HS-27A (cell line): ENCODE data around the gene CEP63.
"Not testable (repeated sequence)": the region's sequence is repeated elsewhere in the genome, so short reads cannot be mapped to it uniquely, and the experiment has no call there.

Experiments
- DNase-seq: peaks from one replicate; pipeline ENCODE4 v3.0.0-alpha.2; 2012; ENCODE audit warnings: low read depth, missing footprints

The CEP63 gene

GRCh38 chr3:134516905-134517304 is 31.0 kb downstream of the CEP63 start:
- DNase-seq, result no peak

DNA sequence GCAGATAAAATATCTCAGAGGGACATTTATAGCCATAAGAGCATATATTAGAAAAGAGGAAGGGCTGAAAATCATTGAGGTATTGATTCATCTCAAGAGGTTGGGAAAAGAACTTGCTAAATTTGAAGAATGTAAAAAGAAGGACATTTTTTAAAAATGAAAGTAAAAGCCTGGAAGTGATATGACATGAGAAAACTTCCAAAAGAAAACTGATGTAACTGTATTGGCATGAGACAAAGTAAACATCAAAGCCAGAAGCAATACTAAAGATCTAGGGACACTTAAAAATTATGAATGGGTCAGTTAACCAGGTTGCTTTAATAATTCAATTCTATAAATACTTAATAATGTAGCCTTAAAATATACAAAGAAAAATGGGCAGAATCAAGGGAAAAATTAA is 31.9 kb downstream of the CEP63 start:
- DNase-seq, result no peak

DNA sequence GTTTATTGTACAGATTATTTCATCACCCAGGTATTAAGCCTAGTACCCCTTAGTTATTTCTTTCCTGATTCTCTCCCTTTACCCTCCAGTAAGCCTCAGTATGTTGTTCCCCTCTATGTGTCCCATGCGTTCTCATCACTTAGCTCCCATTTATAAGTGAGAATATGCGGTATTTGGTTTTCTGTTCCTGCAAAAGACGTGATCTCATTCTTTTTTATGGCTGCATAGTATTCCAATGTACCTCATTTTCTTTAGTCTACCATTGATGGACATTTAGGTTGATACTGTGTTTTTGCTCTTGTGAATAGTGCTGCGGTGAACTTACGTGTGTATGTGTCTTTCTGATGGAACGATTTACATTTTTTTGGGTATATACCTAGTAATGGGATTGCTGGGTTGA is 36.7 kb downstream of the CEP63 start:
- no peak for DNase-seq

GRCh38 chr3:134525293-134525692 is 39.4 kb downstream of the CEP63 start:
- DNase-seq, result no peak

- DNase-seq, result no peak
These were observed 40.5 kb downstream of the CEP63 start for GRCh38 chr3:134526319-134526718.

DNA sequence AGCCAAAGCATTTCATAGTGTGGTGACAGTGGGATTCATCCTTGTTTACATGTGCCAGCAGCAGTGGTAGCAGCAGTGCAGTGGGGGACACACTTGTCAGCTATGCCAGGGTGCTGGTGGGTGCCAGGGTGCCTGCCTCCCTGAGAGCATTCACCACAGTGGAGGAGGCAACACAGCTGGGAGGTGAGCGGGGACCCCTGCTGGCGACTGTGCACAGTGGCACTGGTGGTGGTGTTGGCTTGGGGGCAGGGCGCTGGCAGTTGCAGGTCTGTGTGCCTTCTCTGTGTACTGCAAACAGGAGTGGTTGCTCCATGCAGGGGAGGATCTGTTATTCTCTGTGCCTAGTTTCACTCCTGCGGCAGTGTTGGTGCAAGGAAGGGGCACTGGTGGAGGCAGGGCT is 41.2 kb downstream of the CEP63 start:
- no peak for DNase-seq

GRCh38 chr3:134527538-134528186 is 41.8 kb downstream of the CEP63 start:
- DNase-seq, result no peak

- DNase-seq, result no peak
These were observed 47.6 kb downstream of the CEP63 start for GRCh38 chr3:134533493-134533892.

DNA sequence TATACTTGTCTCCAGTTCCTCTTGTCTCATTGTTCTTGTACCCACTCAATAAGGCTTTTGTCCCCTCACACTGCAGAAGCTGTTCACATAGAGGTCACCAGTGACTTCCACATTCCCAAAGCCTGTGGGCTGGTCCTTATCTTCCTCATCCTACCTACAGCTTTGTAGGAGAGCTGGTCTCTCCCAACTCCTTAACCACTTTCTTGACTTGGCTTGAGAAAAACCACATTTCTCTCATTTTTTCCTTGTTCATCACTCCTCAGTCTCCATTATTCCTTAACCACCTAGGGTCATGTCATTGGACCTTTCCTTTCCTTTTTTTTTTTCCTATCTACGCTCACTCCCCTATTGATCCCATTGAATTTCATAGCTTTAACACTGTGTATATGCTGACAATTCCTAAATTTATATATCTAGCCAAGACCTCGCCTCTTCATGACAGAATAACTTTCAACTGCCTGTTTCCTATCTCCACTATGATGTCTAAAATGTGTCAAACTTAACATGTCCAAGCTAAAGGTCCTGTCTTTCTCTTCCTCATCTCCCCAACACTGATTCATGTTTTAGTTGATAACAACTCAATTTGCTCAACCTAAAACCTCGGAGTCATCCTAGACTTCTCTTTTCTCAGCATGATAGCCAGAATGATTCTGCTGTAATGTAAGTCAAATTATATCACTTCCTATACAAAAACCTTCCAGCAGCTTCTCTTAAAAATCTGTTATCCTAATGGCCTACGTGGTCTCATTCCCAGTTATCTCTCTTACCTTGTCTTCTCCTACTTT is 49.5 kb downstream of the CEP63 start:
- no peak for DNase-seq

GRCh38 chr3:134536781-134537180 is 50.9 kb downstream of the CEP63 start:
- no peak for DNase-seq

GRCh38 chr3:134542287-134542958 is 56.6 kb downstream of the CEP63 start:
- DNase-seq, result no peak

- no peak for DNase-seq
These were observed 57.3 kb downstream of the CEP63 start for GRCh38 chr3:134543113-134543512.

DNA sequence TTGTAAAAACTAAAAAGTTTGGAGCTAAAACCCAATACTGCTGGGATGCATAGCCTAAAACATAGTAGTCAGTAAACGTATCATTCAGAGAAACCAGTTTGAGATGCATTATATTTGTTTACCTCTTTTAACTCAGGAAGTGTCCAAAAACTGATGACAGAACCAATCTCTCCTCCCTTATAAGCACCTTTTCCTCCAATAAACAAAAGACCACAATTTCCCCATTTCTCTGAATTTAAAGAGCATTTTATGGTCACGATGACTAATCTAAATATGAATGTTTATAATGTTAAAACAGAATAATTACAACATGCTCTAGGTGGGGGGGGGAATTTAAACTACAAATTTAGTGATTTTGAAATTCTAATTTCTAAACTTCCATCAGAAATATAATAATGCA is 58.5 kb downstream of the CEP63 start:
- no peak for DNase-seq

DNA sequence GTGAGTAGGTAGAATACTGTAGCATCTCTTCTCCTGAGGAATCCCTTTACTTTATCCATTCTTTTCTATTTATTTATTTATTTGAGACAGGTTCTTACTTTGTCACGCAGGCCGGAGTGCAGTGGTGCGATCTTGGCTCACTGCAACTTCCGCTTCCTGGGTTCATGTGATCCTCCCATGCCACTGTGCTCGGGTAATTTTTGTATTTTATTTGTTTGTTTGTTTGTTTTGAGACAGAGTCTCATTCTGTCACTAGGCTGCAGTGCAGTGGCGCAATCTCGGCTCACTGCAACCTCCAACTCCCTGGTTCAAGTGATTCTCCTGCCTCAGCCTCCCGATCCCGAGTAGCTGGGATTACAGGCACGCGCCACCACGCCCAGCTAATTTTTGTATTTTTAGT is 58.9 kb downstream of the CEP63 start:
- not testable (repeated sequence) for DNase-seq

DNA sequence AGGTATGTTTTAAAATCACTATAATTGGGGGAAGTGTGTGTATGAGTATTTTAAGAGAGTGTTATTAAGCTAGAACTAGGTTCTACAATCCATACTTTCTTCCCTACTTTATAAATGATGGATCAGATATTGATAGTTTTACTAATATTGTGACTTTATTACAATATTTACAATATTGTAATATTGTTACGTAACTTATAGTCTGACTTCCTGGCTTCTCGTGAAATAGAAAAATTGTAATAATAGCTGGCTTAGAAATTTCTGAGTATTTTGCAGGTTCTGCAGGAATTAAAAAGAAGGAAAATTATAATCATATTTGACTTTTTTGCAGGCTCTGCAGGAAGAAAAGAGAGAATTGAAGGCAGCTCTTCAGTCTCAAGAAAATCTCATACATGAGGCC is 60.0 kb downstream of the CEP63 start:
- DNase-seq, result no peak

GRCh38 chr3:134552784-134553183 is 66.9 kb downstream of the CEP63 start:
- no peak for DNase-seq

GRCh38 chr3:134559591-134559990 is 73.7 kb downstream of the CEP63 start:
- DNase-seq, result no peak

GRCh38 chr3:134562055-134562454 is 76.2 kb downstream of the CEP63 start:
- no peak for DNase-seq

DNA sequence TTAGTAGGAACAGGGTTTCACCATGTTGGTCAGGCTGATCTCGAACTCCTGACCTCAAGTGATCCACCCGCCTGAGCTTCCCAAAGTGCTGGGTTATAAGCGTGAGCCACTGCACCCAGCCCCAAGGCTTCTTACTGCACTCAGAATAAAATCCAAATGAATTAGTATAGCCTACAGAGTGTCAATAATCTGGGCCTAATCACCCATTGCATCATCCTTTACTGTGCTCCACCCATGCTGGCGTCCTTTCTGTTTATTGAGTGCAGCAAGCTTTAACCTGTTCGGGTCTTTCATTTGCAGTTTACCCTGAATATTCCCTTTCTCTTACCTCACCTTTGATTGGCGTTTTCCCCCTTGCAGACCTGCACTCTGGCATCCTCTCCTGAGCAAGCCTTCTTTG is 77.7 kb downstream of the CEP63 start:
- DNase-seq, result no peak

GRCh38 chr3:134564991-134565390 is 79.1 kb downstream of the CEP63 start:
- no peak for DNase-seq

DNA sequence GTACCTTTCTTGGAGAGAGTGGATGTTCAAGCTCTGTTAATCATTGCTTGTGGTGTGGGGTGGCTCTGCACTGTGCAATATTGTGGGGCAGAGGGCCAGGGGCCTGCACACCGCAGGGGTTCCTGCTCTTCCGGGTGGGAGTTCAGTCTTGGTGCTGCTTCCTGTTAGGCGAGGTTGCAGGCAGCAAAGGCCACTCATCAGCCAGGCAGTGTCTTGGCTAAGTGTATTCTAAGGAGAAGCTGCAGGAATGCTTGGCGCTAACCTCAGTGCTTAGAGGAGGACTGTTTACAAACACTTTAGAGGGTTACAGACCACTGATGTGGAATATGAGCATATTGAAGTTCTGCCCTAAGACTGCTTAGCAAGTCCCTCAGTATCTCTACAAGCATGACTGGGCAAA is 81.7 kb downstream of the CEP63 start:
- DNase-seq, result no peak

DNA sequence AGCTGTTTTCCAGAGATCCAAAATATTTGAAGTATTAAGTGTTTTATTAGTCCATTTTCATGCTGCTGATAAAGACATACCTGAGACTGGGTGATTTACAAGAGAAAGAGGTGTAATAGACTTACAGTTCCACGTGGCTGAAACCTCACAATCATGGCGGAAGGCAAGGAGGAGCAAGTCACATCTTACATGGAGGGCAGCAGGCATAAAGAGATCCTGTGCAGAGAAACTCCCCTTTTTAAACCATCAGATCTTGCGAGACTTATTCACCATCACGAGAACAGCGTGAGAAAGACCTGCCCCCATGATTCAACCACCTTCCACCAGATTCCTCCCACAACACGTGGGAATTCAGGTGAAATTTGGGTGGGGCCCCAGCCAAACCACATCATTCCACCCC is 82.9 kb downstream of the CEP63 start:
- no peak for DNase-seq

DNA sequence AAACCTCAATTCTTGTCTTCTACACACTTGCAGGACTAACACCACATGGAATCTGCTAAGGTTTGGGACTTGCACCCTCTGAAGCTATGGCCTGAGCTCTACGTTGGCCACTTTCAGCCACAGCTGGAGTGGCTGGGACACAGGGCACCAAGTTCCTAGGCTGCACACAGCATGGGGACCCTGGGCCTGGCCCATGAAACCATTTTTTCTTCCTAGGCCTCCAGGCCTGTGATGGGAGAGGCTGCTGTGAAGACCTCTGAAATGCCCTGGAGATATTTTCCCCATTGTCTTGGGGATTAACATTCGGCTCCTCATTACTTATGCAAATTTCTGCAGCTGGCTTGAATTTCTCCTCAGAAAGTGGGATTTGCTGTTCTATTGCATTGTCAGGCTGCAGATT is 84.0 kb downstream of the CEP63 start:
- not testable (repeated sequence) for DNase-seq
